ENCODE measurements around the gene DNAH17. TPM values are rescaled to one million over a fixed set of nuclear protein-coding genes. Genes with fewer than 3 reads are reported as not detected.

DNAH17 gene
- total RNA-seq, 2 donors from 2014 or later, result not detected

GRCh38 chr17:78588258-78589030 lies 11.2 kb upstream of the DNAH17 start:
- Histone ChIP-seq H3K27ac (no peak overlapping the region), H3K36me3 (replicated peaks in 1 of 2; ENCODE audit: insufficient read depth in 1 of 2, low read depth in 2 of 2) (no peaks in the 10 kb centered on the region), H3K4me1 (no peaks in the 10 kb centered on the region), H3K27me3 (no peaks in the 10 kb centered on the region), H3K4me3 (no peak overlapping the region), H3K9me3 (no peaks in the 10 kb centered on the region)
- ATAC-seq (no peak), DNase-seq (no peak)
- intact Hi-C loops (cut with DNase I), result no loop called here
- WGBS, 2 donors, result 63 to 64% methylated on average over 6 to 14 of the region's 16 CpGs
- TF ChIP-seq POLR2A (IDR thresholded peaks at IDR 0.05) (no peak), CTCF (IDR thresholded peaks at IDR 0.05) (no peak)

- 81 to 89% methylated on average over 8 of the region's 8 CpGs for WGBS, 2 donors
- ATAC-seq (no peak), DNase-seq (no peak)
- no peaks in the 10 kb centered on the region for H3K27me3 ChIP-seq
- no peaks in the 10 kb centered on the region for H3K36me3 ChIP-seq (replicated peaks in 1 of 2; ENCODE audit: insufficient read depth in 1 of 2, low read depth in 2 of 2)
- H3K27ac ChIP-seq, result no peak overlapping the region
- H3K9me3 ChIP-seq, result no peaks in the 10 kb centered on the region
- TF ChIP-seq POLR2A (IDR thresholded peaks at IDR 0.05), result no peak
- TF ChIP-seq CTCF (IDR thresholded peaks at IDR 0.05), result no peak
- H3K4me3 ChIP-seq, result no peak overlapping the region
- H3K4me1 ChIP-seq, result no peaks in the 10 kb centered on the region
- intact Hi-C loops (cut with DNase I), result no loop called here
Measured at GRCh38 chr17:78585006-78585630, 7.9 kb upstream of the DNAH17 start.

- H3K27ac ChIP-seq, result no peak overlapping the region
- no peaks in the 10 kb centered on the region for H3K4me1 ChIP-seq
- no peak for ATAC-seq
- no peaks in the 10 kb centered on the region for H3K9me3 ChIP-seq
- 36 to 69% methylated on average over 3 to 4 of the region's 4 CpGs for WGBS, 2 donors
- intact Hi-C loops (cut with DNase I), result no loop called here
- DNase-seq, result no peak
- no peak overlapping the region for H3K4me3 ChIP-seq
- TF ChIP-seq CTCF (IDR thresholded peaks at IDR 0.05), result no peak
- no peaks in the 10 kb centered on the region for H3K36me3 ChIP-seq (replicated peaks in 1 of 2; ENCODE audit: insufficient read depth in 1 of 2, low read depth in 2 of 2)
- H3K27me3 ChIP-seq, result no peaks in the 10 kb centered on the region
Measured at GRCh38 chr17:78583091-78583490, 5.9 kb upstream of the DNAH17 start.

- H3K4me3 ChIP-seq, result no peak overlapping the region
- no peaks in the 10 kb centered on the region for H3K27me3 ChIP-seq
- WGBS, 2 donors, result 58 to 59% methylated on average over 5 of the region's 5 CpGs
- no peak overlapping the region for H3K27ac ChIP-seq
- intact Hi-C loops (cut with DNase I), result no loop called here
- no peaks in the 10 kb centered on the region for H3K36me3 ChIP-seq (replicated peaks in 1 of 2; ENCODE audit: insufficient read depth in 1 of 2, low read depth in 2 of 2)
- DNase-seq, result no peak
- TF ChIP-seq CTCF (IDR thresholded peaks at IDR 0.05), result no peak
- no peak for TF ChIP-seq POLR2A (IDR thresholded peaks at IDR 0.05)
- no peak for ATAC-seq
- no peaks in the 10 kb centered on the region for H3K4me1 ChIP-seq
- H3K9me3 ChIP-seq, result no peaks in the 10 kb centered on the region
Measured at GRCh38 chr17:78581304-78581703, 4.1 kb upstream of the DNAH17 start.
